Measurements from ENCODE around the gene IFT122.

The IFT122 gene

DNA sequence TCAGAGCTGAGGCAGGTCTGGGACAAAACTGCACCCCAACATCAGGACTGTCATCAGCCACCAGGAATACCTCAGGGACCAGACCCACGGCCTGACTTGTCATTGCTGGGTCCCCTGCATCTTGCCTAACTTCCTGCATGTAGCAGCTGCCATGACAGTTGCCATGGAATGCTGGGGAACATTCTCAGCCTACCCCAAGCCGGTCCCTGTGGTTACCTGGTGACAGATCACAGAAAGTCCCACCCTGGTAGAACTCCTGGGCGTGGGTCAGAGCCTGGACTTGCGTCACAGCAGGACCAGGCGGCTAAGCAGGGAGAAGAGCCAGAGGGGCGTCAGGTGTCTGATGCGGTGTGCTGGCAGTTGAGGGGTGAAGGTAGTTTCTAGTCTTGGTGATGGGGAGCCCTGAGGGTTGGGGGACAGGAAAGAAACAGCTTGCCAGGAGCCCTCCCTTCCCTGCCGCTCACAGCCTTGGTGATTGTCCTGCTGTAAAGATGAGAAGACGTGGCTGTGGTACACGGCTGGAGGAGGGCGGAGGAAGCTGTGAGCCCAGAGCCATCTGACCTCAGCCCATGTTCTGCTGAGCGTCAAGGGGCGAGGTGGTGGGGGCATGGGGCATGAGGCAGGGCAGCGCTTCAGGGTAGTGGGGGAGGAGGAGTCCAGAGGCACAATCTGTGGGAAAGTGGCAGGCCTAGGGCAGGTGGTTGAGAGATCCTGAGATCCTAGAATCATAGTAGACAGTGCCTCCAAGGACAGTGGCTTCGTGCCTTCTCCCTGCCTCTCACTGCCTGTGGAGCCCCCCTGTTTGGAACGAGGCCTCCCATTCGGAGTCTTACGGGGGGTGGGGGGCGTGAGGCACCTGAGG, 108.3 kb downstream of the IFT122 start:
- DNase-seq = no peak
- intact Hi-C loops (cut with DNase I) = no loop called here

DNA sequence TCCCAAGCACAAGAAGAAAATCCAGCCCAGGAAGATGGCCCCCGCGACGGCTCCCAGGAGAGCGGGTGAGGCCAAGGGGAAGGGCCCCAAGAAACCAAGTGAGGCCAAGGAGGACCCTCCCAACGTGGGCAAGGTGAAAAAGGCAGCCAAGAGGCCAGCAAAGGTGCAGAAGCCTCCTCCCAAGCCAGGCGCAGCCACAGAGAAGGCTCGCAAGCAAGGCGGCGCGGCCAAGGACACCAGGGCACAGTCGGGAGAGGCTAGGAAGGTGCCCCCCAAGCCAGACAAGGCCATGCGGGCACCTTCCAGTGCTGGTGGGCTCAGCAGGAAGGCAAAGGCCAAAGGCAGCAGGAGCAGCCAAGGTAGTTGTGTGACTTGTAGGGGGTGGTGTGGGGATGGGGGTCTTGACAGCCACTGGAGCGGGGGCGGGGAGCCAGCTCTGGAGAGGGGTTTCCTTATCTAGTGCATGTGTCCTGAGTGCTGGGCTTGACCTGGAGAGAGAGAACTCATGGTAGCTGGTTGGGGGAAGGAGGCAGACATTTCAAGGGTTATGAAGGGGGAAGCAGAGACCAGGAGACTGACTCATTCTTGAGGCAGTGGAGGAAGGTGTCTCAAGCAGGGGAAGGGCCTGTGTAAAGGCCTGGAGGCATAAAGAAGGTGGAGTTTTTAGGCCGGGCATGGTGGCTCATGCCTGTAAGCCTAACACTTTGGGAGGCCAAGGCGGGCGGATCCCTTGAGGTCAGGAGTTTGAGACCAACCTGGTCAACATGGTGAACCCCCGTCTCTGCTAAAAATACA, 109.2 kb downstream of the IFT122 start:
- intact Hi-C loops (cut with DNase I) = no loop called here
- DNase-seq = no peak

DNA sequence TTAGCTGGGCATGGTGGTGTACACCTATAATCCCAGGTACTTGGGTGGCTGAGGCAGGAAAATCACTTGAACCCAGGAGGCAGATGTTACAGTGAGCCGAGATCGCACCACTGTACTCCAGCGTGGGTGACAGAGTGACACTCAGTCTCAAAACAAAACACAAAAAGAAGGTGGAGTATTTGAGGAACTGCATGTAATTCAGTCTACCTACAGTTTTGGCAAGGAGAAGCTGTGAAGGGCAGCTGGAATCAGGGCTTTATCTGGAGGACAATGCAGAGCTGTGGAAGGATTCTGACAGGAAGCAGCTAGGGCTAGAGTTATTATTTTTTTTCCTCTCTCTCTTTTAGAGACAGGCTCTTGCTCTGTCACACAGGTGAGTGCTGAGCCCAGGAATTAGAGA, 109.8 kb downstream of the IFT122 start:
- DNase-seq = no peak
- intact Hi-C loops (cut with DNase I) = no loop called here

DNA sequence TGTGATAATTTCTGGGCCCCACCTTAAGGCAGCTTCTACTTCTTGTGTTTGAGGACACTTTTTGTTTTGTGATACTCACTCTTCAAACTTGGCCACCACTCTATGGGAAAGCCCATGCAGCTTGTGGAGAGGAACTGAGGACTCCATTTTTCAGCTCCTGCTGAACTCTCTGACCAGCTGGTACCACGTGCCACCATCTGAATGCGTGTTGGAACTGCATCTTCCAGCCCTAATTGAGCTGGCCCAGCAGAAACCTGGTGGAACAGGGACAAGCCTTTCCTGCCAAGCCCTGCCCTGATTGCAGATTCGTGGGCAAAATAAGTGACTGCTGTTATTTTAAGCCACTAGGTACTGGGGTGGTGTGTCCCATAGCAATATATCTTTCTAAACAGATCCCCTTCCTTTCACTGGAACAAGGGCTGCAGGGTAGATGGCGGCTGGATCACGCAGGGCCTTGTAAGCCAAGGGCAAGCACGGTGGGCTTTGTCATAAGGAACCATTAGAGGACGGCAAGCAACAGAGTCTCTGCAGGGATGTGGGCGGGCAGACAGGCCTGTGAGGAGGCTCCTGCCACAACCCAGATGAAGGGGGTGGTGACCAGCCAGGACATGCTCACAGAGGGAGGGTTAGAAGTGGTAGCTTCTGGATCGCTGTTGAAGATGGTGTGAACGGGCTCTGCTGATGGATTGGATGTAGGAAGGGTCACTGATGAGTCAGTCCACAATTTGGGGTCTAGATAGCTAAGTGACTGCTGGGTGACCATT, 112.4 kb downstream of the IFT122 start:
- DNase-seq = peak in 2 of 10 donors; percentile 41 to 50
- intact Hi-C loops (cut with DNase I) = no loop called here

DNA sequence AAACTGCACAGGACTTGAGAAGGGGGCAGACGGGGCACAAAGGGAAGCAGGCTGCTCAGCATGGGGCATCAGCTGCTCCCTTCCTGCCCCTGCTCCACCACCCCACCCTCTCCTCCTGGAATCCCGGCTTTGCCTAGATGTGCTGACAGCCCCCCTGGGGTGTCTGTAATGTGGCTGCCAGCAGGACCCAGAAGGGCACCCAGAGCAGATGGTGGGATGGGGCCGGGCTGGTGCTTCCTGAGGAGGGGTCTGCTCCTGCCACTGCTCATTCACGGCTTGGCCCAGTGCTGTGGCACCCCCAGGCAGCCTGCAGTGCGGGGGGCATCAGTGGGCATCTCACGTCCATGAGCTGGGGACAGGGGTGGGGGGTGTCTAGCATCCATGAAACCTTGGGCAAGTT, 113.1 kb downstream of the IFT122 start:
- intact Hi-C loops (cut with DNase I) = no loop called here
- DNase-seq = no peak

DNA sequence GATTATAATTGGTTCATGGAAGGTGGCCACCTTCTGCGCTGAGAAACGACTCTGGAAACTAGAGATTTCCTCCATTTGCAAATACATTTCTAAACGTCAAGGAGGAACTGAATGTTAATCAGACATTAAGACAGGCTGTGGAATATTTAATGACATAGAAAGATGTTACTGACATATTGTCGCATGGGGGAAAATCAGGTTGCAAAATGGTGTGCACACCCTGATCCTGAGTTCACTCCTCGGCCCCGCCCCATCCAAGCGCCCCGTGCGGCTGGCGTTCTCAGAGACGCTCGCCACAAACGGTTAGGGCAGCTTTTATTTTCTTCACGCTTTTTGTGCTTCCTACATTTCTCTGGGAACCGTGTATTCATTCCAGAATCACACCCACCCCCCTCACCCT, 113.7 kb downstream of the IFT122 start:
- no peak for DNase-seq
- intact Hi-C loops (cut with DNase I) = no loop called here

DNA sequence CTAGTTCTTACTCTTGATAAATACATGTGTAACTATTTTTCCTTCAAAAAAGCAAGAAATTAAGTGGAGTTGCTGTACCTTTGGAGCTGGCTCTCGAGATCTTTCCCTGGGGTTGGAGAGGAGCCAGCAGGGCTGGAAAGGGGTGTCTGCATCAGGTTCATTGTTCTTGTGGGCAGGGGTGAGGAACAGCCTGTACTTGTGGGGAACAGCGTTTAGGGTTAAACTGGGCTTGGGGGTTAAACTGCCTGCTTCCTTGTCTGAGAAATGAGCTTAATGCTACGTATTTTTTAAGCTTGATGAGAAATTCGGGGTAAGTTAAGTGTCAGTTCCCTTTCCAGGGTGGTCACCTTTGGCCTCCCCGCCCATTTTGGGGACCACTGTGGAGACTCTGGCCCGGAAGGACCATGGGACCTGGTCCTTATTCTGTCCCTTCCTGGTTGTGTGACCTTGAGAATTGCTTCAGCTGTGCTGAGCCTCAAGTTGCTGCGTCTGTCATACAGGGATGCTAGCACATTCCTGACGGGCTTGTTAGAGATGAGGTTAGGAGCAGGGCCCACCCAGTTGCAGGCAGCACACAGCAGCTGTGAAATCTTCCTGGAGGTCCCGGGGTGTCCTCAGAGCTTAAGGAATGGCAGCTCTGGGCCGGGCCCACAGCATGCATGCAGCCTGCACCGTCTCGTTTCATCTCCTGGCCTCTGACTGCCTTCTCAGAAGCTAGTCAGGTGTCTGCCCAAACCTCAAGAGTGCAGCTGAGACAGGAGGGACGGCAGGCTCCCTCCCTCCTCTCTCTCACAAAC, 114.5 kb downstream of the IFT122 start:
- DNase-seq = no peak
- intact Hi-C loops (cut with DNase I) = no loop called here

DNA sequence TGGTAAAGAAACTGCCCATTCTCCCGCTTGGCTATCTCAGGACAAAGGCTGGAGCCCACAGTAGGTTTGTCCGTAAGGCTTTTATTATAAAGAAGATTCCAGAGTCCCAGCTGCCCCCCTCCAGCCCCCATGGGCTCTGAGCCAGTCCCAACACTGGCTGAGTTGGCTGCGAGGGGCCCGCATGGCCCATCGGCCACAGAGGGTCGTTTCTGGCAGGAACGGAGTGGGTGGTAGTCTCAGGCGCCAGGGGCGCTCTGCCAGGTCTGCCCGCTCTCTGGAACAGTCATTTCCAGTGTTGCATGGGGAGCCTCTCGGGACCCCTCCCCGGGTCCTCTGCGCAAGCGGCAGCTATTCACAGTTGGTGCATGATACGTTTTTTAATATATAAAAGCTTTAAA, 115.1 kb downstream of the IFT122 start:
- intact Hi-C loops (cut with DNase I) = no loop called here

DNA sequence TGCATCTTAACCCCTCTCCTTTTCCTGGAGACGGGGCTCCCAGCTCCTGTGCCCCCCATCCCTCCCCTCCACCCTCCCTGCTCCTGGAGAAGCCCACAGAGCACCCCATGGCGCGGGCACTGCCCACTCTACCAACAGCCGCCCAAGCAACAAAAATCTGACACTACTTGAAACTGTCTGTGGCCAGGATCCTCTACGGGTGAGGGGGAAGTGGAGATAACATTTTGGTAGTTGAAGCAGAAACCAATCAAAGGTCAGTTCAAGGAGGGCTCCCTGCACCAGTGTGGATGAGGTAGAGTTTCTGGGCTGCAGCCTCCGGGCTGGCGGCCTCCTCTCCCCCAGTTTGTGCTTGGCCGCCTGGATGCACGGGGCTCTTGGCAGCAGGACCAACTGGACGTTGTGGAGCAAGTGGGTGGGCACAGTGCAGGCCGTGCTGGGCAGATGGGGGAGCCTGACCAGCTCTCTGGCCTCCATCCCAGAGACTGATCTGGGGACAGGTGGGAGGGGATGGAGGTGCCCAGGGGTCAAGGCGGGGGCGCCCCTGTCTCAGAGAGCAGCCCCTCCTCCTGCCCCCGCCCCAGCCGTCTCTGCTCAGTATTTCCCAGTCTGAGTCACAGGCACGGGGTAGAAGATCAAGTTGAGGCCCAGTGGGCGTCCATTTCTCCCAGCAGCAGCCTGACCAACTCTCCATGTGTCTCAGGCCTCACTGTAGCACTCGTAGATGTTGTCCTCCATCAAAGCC, 115.8 kb downstream of the IFT122 start:
- DNase-seq = no peak
- intact Hi-C loops (cut with DNase I) = no loop called here

More for the DNA sequence above, 115.1 kb downstream of the IFT122 start:
- no peak for DNase-seq

DNA sequence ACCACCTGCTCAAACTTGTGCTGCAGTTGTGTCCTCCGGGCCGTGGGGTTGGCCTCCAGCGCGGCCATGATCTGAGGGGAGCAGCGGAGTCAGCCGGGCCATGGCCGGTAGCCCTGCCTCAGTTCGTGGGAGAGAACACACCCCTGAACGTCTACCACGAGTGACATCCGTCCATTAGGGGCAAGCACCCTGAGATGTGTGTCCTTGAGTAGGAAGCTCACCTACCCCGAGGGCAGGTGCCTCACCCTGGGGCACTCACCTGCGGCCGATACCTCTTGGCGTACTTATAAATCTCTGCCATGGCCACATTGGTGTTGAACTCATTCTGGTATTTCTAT, 116.3 kb downstream of the IFT122 start:
- DNase-seq = no peak
- intact Hi-C loops (cut with DNase I) = no loop called here

DNA sequence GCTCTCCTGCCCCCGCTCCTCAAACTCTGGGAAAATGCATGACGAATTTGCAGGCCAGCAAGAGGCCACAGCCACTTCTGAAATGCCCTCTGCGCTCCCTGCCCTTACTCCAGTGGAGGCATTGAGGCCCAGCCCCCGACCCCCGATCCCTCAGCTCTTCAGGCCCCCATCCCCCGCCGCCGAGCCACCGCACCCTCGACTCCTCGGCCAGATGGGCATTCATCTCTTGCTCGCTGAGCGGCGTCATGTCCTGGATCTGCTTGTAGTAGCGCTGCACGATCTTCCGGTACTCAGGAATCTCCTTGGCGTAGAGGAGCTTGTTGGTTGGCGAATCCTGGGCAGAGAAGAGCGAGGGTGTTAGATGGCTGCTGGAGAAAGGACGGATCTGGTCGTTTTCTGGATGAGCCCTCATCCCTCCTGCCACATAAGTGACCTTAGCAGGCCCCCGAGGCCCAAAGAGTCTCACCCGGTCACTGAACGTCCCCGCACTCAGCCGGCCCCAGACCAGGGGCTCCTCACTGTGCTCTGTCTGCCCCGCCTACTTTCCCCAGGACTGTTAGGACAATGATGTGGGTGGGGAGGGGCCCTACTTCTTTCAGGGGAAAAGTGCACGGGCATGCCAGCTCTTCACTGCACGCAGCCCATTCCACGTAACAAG, 117.0 kb downstream of the IFT122 start:
- intact Hi-C loops (cut with DNase I) = no loop called here
- DNase-seq = peak in 2 of 10 donors; percentile 49 to 80

DNA sequence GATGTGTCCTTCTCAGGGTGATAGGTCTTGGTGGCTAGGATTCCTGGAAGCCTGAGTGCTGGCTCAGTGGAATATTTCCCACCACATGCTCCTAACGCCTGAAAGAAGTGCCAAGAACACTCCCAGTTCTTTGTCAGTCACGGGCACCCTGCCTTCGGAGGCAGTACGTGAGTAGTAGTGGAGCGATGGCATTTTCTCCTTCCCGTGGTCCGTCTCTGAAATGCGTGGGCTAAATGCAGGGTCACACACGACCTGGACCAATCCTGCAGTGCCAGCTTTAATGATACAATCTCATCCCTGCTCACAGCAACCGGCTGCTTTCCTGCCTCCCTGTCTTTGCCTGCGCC, 117.5 kb downstream of the IFT122 start:
- intact Hi-C loops (cut with DNase I) = no loop called here
- DNase-seq = peak in 3 of 10 donors; percentile 28 to 43 (median 42)

DNA sequence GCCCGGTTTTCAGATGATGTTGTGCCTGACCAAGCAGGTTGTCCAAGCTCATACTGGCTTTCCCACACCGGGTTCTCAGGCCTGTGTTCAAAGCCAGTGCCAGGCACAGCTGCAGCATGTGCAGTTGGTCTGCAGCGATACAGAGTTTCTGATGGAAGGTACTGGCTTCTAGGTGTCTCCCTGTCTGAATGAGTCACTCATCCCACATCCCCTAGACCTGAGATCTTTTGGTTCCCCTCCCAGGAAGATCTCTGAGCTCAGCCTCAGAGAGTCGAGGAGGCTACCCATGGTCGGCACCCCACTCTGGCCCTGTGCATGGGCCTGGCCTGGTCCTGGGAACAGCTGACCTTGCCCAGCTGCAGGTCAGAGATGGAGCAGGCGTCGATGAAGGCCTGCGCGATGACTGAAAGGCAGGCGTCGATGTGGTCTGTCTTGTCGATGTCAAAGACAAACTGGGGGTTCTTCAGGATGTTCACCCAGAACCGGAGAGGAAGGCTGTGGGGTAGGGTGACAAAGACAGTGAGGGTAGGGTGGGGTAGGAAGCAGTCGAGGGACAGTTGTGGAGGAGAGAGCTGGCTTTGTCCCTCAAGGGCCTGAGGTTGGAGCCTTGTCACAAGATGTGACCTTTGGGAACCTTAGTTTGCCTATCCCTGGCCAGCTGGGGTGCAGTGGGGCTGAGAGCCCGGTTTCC, 118.2 kb downstream of the IFT122 start:
- no peak for DNase-seq
- intact Hi-C loops (cut with DNase I) = no loop called here

DNA sequence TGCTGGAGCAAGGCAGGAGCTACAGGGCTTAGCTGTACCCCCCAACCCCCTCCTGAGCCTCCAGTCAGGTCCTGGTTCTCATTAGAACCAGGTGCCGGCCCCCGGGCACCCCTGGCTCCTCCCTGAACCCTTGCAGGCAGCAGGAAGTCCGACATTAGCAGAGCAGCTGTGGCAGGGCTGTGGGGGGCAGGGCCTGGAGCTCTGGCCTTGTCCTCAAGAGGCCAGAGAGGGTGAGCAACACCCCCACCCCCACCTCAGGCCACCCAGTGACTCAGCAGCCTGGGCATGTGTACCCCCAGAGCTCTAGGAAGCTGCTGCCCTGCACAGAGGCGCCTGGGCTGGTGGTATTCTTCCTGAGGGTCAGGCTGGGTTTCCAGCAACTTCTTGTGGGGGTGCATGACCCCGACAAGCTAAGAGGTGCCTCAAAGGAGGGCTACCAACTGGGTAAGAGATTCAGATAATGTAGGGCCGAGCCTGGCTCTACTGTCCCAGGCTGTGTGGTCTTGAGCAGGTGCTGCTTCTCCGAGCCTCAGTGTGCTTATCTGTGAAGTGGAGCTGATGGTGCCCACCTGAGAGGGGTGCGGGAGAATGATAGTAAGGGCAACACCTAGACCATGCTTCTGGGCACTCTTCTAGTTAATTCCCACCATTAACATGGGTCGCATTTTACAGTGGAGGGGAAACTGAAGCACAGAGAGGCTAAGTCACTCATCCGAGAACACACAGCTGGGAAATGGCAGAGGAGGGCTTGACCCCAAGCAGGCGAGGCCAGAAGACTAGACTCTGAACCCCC, 118.9 kb downstream of the IFT122 start:
- intact Hi-C loops (cut with DNase I) = no loop called here

DNA sequence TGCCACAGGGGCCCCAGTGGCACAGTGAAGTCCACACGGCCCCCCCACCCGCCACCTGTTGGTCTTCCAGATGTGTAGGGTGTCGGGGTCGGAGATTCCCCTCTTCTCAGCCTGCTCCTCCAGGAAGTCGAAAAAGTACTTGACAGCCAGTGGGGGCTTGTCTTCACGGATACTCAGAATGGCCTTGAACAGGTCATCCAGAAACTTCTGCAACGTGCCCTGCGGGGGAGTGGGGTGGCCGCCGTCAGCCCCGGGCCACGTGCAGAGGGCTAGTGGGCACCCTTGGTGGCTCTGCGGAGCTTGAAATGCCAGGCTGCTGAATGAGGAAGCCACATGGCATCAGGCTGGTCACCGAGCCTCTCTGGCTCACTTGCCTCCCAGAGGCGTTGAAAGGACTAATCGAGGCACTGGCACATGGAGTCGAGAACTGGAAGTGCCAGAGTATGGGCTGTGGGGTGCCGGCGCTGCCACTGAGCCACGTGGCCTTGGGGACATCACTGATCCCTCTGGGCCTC, 119.6 kb downstream of the IFT122 start:
- intact Hi-C loops (cut with DNase I) = no loop called here
- no peak for DNase-seq

More for the DNA sequence above, 118.9 kb downstream of the IFT122 start:
- no peak for DNase-seq

DNA sequence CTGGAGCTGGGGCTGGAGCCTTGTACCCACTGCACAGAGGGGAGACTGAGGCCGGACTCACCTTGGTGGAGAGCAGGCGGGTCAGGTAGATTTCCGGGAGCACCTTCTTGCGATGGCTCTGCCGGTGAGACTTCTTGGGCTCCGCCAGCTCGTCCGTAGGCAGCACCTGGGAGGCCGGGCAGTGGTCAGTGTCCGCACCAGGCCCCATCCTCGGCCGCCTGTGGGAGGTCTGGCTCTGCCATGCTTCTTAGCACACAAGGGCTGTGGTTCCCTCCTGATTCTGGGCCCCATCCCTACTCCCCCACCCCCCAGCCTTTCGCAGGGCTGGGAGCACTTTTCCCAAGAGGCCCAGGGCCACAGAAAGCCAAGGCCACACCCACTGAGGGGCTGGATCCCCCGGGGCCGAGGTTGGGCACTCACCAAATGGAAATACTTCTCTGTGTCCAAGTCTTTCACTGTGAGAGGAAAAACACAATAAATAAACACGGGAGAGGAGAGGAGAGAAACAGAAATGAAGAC, 120.3 kb downstream of the IFT122 start:
- DNase-seq = no peak
- intact Hi-C loops (cut with DNase I) = no loop called here

DNA sequence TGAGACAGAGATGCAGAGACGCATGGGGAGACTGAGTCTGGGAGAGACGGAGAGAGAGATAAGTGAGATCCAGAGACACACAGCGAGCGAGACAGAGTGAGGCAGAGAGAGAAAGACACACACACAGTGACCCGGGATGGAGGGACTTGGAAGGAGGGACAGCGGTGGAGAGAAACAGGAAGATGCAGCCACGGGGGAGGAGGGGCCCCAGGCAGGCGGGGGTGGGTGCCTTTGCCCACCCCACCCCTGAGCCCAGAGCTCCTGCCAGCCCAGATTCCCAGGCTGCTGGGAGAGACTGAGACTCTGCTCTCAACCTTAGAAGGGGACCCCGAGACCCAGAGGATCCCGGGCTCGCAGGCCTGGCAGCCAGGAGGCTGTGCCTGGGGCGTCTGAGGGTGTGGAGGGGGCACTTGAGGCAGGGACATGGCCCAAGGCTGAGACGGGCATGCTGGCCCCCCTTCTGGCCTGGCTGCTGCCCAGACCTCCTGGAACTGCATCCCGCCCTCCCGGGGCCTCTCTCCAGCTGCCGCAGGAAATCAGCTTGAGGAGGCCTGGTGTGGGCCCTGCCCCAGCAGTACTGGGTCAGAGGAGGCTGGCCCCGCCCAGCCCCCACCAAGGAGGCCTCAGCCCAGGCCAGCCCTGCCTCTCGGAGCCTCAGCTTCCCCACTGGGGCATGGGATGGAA, 121.0 kb downstream of the IFT122 start:
- intact Hi-C loops (cut with DNase I) = no loop called here
- DNase-seq = peak in 2 of 10 donors; percentile 35 to 42

All from posterior cingulate gyrus (tissue), 11 donors.